GM12878 (cell line): ENCODE results near the gene ANKRD30A. TPM values are rescaled to one million over a fixed set of nuclear protein-coding genes. Genes with fewer than 3 reads are reported as not detected.

Source experiments
- ATAC-seq: fragments of 200-7000 bp; cut with Tn5 transposase; 3 replicates; pipeline ENCODE4 v1.9.1; 2020; ENCODE audit warnings: mild to moderate bottlenecking, moderate library complexity
- BruUV-seq: library from RNA; stranded (reverse); fragments of 400-500 nt; replicated peaks from 2 replicates; lab custom pipeline; 2021; lab: Mats Ljungman, UMichigan
- CTCF ChIA-PET: fragments of 300-600 bp; sonication (Branson Sonifier 250); formaldehyde crosslinking; extraction: SDS; loops from one replicate; lab custom pipeline; 2021; ENCODE audit warnings: inconsistent platforms; lab: Yijun Ruan, JAX
- POLR2A ChIA-PET: fragments of 350-600 bp; formaldehyde crosslinking; extraction: SDS; loops from one replicate; lab custom pipeline; 2021; ENCODE audit warnings: inconsistent platforms; lab: Charles Lee
- RAD21 ChIA-PET: fragments of 300-600 bp; sonication (Branson Sonifier 250); formaldehyde crosslinking; loops from one replicate; lab custom pipeline; 2023; ENCODE audit warnings: antibody characterized with exemption; ENCODE audit not compliant: unreplicated experiment; lab: Charles Lee
- SMC1A ChIA-PET: fragments of 300-600 bp; sonication (Branson Sonifier 250); formaldehyde crosslinking; loops from one replicate; lab custom pipeline; 2023; ENCODE audit not compliant: unreplicated experiment, uncharacterized antibody; lab: Charles Lee
- DNase-seq: peaks from one replicate; pipeline ENCODE4 v3.0.0-alpha.2; 2011; ENCODE audit warnings: low read depth, low spot score
- FAIRE-seq: peaks from 3 replicates; lab custom pipeline; 2011; peaks lifted over from hg19 to GRCh38; lab: Jason Lieb, UNC
- H2AFZ ChIP-seq: 2 replicates; pipeline ENCODE4 v1.6.0; 2011; ENCODE audit warnings: low read depth, low read length, control low read depth; ENCODE audit not compliant: control insufficient read depth
- H3K27ac ChIP-seq: 2 replicates; pipeline ENCODE4 v1.5.1; 2011; ENCODE audit warnings: control low read depth; ENCODE audit not compliant: control insufficient read depth, insufficient read depth
- H3K27me3 ChIP-seq, 2 experiments: replicated peaks in 1 of 2; 2 replicates each; pipeline versions ENCODE4 v1.6.0 to v1.6.1; 2011; ENCODE audit warnings: low read length in 1 of 2; ENCODE audit not compliant: control insufficient read depth in 2 of 2, insufficient read depth in 2 of 2
- H3K36me3 ChIP-seq, 2 experiments: 2 replicates each; pipeline ENCODE4 v1.5.1; 2011; ENCODE audit warnings: low read length in 1 of 2; ENCODE audit not compliant: control insufficient read depth in 2 of 2, insufficient read depth in 2 of 2
- H3K4me1 ChIP-seq: 2 replicates; pipeline ENCODE4 v1.6.1; 2011; ENCODE audit warnings: mild to moderate bottlenecking, low read length, moderate library complexity, mixed read lengths; ENCODE audit not compliant: control insufficient read depth, insufficient read depth
- H3K4me2 ChIP-seq: 2 replicates; pipeline ENCODE4 v1.6.0; 2011; ENCODE audit warnings: control low read depth; ENCODE audit not compliant: control insufficient read depth, insufficient read depth
- H3K4me3 ChIP-seq: fragments of 200-600 bp; sonication (generic); 2 replicates; pipeline ENCODE4 v1.5.1; 2016
- H3K79me2 ChIP-seq: 2 replicates; pipeline ENCODE4 v1.6.0; 2011; ENCODE audit warnings: low read length; ENCODE audit not compliant: control insufficient read depth, insufficient read depth
- H3K9ac ChIP-seq: 2 replicates; pipeline ENCODE4 v1.8.0; 2011; ENCODE audit warnings: low read length, control low read depth, mixed read lengths; ENCODE audit not compliant: control insufficient read depth, insufficient read depth
- H3K9me3 ChIP-seq: replicated peaks from 3 replicates; pipeline ENCODE4 v1.5.1; 2011; ENCODE audit warnings: mild to moderate bottlenecking, low read length; ENCODE audit not compliant: control insufficient read depth, insufficient read depth
- H4K20me1 ChIP-seq: 2 replicates; pipeline ENCODE4 v1.6.0; 2011; ENCODE audit not compliant: control insufficient read depth, insufficient read depth
- ATF7 ChIP-seq: fragments of 450-650 bp; IDR thresholded peaks from 2 replicates; pipeline ENCODE4 v1.6.1; 2016; ENCODE audit warnings: low read depth, mild to moderate bottlenecking
- HCFC1 ChIP-seq: fragments of 150-350 bp; IDR thresholded peaks from 2 replicates; pipeline ENCODE4 v1.6.1; 2014; ENCODE audit warnings: low read length
- IKZF2 ChIP-seq, 2 experiments: fragments of 450-650 bp; IDR thresholded peaks; 2 replicates each; pipeline ENCODE4 v1.6.1; 2017; ENCODE audit warnings: mild to moderate bottlenecking in 2 of 2, moderate library complexity in 2 of 2
- NFYB ChIP-seq: IDR thresholded peaks from 2 replicates; pipeline ENCODE4 v1.6.1; 2011; ENCODE audit warnings: low read depth, mild to moderate bottlenecking, low read length, improper control_type of control experiment, moderate library complexity; ENCODE audit not compliant: insufficient read depth
- POLR2AphosphoS2 ChIP-seq: IDR thresholded peaks from 2 replicates; pipeline ENCODE4 v1.6.1; 2011; ENCODE audit warnings: low read depth, mild to moderate bottlenecking, low read length, improper control_type of control experiment, moderate library complexity
- POLR2AphosphoS5 ChIP-seq: IDR thresholded peaks from 2 replicates; pipeline ENCODE4 v1.6.1; 2011; ENCODE audit warnings: mild to moderate bottlenecking, low read length, inconsistent platforms
- SIX5 ChIP-seq: IDR thresholded peaks from 2 replicates; pipeline ENCODE4 v1.6.1; 2011; ENCODE audit warnings: mild to moderate bottlenecking, low read depth, low read length, moderate library complexity; ENCODE audit not compliant: severe bottlenecking
- STAT3 ChIP-seq: IDR thresholded peaks from 2 replicates; pipeline ENCODE4 v1.6.1; 2011; ENCODE audit warnings: low read depth, low read length, improper control_type of control experiment
- TCF3 ChIP-seq: IDR thresholded peaks from 2 replicates; pipeline ENCODE4 v1.6.1; 2012; ENCODE audit warnings: low read depth, mild to moderate bottlenecking, low read length, borderline replicate concordance; ENCODE audit not compliant: insufficient read depth
- WGBS: methylation state at CpG from one replicate; pipeline ENCODE4 v1.1.6; 2016; ENCODE audit warnings: low lambda C conversion rate; ENCODE audit not compliant: insufficient replicate concordance, insufficient coverage; ENCODE audit errors: missing lambda C conversion rate; 5-methylcytosine and 5-hydroxymethylcytosine counted together
- in situ Hi-C: fragments of 300-500 bp; cut with MboI; formaldehyde crosslinking; loops from 9 replicates; pipeline ENCODE4 v1.14.3; 2018; ENCODE audit warnings: mixed read lengths
- intact Hi-C: fragments of 100-400 bp; cut with micrococcal nuclease; formaldehyde crosslinking; loops from one replicate; pipeline ENCODE4 v1.14.2; 2022; ENCODE audit not compliant: unreplicated experiment
- polyA plus RNA-seq, 11 experiments: library from polyadenylated mRNA; depleted of rRNA in 4 of 11; unstranded in 6 of 11; stranded (reverse) in 5 of 11; fragments of >200 nt; fragmentation: Nextera tagmentation in 4 of 11; fragmentation: Illumina TruSeq in 1 of 11; extraction: Ambion mirVana in 4 of 11; extraction: Trizol in 1 of 11; gene quantifications; 1 replicate in 1 of 11; 2 replicates in 10 of 11; pipeline versions ENCODE4 v1.2.1 to v1.2.3, GENCODE V29; 2011 to 2016; ENCODE audit warnings: inconsistent platforms in 2 of 11, missing spikeins in 2 of 11, low read depth in 1 of 11
- total RNA-seq, 4 experiments: library from RNA; depleted of rRNA in 3 of 4; stranded (reverse); fragments of >200 nt in 3 of 4; fragmentation: Illumina TruSeq in 1 of 4; extraction: Trizol in 1 of 4; gene quantifications; 2 replicates each; pipeline versions ENCODE4 v1.2.1 to v1.2.3, GENCODE V29; 2013 to 2021
- TF ChIP-seq, protein P1 (sequence below): IDR thresholded peaks from 2 replicates; pipeline ENCODE4 v1.6.1; 2011; ENCODE audit warnings: mild to moderate bottlenecking, low read depth, low read length, moderate library complexity; ENCODE audit not compliant: insufficient replicate concordance
- TF ChIP-seq, protein P2 (sequence below): IDR thresholded peaks from 2 replicates; pipeline ENCODE4 v1.6.1; 2011; ENCODE audit warnings: borderline replicate concordance, low read depth, mild to moderate bottlenecking, moderate library complexity, mixed read lengths, low read length; ENCODE audit not compliant: insufficient read depth; ENCODE audit errors: extremely low read length

The ANKRD30A gene
- total and polyA plus RNA-seq, 10 of the 15 experiments (the other 5 are each of a cell fraction or from before 2014, with no cell fraction given) = 0.22 to 3.4 (median 0.74) TPM

DNA sequence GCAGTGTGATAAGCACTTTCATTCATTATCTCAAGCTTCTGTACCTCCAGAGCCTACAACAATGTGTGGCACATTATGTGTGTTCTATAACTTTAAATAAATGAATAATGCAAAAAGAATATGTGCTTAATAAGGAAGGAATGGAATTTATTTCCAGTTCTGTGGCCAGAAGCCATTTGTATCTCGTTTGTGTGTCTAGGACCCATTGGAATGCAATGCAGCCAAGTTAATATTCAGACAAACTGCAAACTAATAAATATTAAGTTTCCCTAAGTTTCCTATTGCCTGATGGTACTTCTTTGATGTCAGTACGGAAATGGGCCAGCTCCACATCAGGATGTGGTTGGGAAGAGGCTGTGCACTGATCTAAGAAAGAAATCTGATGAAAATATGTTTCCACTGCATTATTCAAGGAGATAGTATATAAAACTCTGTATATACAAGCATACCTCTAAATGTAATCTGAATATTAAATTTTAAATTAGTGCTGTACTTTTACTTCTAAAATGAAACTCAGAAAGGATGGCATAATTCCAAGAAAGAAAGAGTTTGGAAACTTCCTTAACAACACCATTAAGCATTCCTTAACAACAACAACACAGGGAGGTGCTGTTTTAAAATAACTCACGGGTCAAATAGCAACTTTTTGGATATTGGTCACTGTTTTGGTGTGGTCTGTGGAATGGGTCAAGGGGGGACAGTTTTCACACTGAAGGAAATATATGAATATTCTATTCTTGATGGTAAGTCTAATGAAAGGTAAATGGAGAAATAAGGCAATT lies 29.4 kb upstream of the ANKRD30A start:
- WGBS = 0% methylated on average over 3 of the region's 3 CpGs
- Histone ChIP-seq H3K4me1 (no peaks in the 10 kb centered on the region), H3K4me3 (no peak overlapping the region), H4K20me1 (no peaks in the 10 kb centered on the region), H3K27ac (no peak overlapping the region), H3K36me3 (no peaks in the 10 kb centered on the region), H3K79me2 (no peaks in the 10 kb centered on the region), H3K9ac (no peak overlapping the region), H3K4me2 (no peak overlapping the region), H2AFZ (no peak overlapping the region), H3K27me3 (no peaks in the 10 kb centered on the region), H3K9me3 (no peaks in the 10 kb centered on the region)
- ChIA-PET SMC1A (no interaction called here), CTCF (no interaction called here), RAD21 (no interaction called here), POLR2A (no interaction called here)
- DNase-seq (no peak), FAIRE-seq (no peak), ATAC-seq (no peak)
- TF ChIP-seq HCFC1 = no peak
- no TSS peak for BruUV-seq
- in situ Hi-C loops = no loop called here
- intact Hi-C loops = no loop called here

GRCh38 chr10:37101261-37101660 lies 24.1 kb upstream of the ANKRD30A start:
- FAIRE-seq (no peak), ATAC-seq (no peak), DNase-seq (no peak)
- Histone ChIP-seq H3K4me2 (no peak overlapping the region), H3K27me3 (no peaks in the 10 kb centered on the region), H3K79me2 (no peaks in the 10 kb centered on the region), H3K27ac (no peak overlapping the region), H2AFZ (no peak overlapping the region), H3K9ac (no peak overlapping the region), H4K20me1 (no peaks in the 10 kb centered on the region), H3K4me3 (no peak overlapping the region), H3K9me3 (no peaks in the 10 kb centered on the region), H3K36me3 (no peaks in the 10 kb centered on the region), H3K4me1 (no peaks in the 10 kb centered on the region)
- in situ Hi-C loops (no loop called here), intact Hi-C loops (no loop called here)
- SMC1A ChIA-PET = no interaction called here
- WGBS = 3% methylated on average over 3 of the region's 3 CpGs
- RAD21 ChIA-PET = no interaction called here
- BruUV-seq = no TSS peak
- POLR2A ChIA-PET = interaction anchor here (0.6 kb wide), 1 partner anchor 12 kb away, joined by 4 read pairs; no protein-coding TSS in a partner anchor
- CTCF ChIA-PET = no interaction called here
- TF ChIP-seq NFYB (no peak), IKZF2 (IDR thresholded peaks at IDR 0.05) (no peak), ATF7 (no peak), TCF3 (no peak), SIX5 (no peak), POLR2AphosphoS5 (no peak), STAT3 (no peak), POLR2AphosphoS2 (no peak)
- TF ChIP-seq, protein P1, sequence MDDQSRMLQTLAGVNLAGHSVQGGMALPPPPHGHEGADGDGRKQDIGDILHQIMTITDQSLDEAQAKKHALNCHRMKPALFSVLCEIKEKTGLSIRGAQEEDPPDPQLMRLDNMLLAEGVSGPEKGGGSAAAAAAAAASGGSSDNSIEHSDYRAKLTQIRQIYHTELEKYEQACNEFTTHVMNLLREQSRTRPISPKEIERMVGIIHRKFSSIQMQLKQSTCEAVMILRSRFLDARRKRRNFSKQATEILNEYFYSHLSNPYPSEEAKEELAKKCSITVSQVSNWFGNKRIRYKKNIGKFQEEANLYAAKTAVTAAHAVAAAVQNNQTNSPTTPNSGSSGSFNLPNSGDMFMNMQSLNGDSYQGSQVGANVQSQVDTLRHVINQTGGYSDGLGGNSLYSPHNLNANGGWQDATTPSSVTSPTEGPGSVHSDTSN = no peak
- TF ChIP-seq, protein P2, sequence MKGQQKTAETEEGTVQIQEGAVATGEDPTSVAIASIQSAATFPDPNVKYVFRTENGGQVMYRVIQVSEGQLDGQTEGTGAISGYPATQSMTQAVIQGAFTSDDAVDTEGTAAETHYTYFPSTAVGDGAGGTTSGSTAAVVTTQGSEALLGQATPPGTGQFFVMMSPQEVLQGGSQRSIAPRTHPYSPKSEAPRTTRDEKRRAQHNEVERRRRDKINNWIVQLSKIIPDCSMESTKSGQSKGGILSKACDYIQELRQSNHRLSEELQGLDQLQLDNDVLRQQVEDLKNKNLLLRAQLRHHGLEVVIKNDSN = no peak
